22Rv1 (cell line): Measurements from ENCODE around the gene CLASP1.
"Not testable (repeated sequence)": the region's sequence is repeated elsewhere in the genome, so short reads cannot be mapped to it uniquely, and the experiment has no call there.

Experiments
- H3K27ac ChIP-seq: fragments of 450-650 bp; 2 replicates; pipeline ENCODE4 v1.5.1; 2017
- CTCF ChIP-seq: fragments of 450-650 bp; IDR thresholded peaks from 2 replicates; pipeline ENCODE4 v1.5.1; 2017; ENCODE audit warnings: mild to moderate bottlenecking
- ZFX ChIP-seq: fragments of 450-650 bp; IDR thresholded peaks from 2 replicates; pipeline ENCODE4 v1.6.1; 2017; ENCODE audit warnings: antibody characterized with exemption, borderline replicate concordance

CLASP1 gene

GRCh38 chr2:121376535-121377250, 272.6 kb downstream of the CLASP1 start:
- TF ChIP-seq ZFX (no peak), CTCF (no peak)
- no peak overlapping the region for H3K27ac ChIP-seq

DNA sequence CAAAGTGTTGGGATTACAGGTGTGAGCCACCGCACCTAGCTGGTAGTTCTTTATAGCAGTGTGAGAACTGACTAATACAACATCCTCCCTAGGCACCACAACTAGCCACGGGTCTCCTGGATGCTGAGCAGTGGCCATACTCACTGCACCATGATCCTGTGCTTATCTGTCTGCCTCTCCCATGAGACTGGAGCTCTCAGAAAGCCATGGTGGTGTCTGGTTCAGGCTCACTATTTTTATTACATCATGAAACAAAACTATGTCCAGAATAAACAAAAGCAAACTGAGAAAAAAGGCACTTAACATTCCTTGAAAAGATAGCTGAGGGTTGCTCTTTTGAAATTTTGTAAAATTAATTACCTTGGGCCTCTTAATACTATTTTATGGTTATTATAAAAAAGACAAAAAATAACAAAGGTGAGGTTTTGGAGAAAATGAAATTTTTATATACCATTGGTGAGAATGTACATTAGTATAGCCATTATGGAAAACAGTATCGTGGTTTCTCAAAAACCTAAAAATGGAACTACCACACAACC, 273.6 kb downstream of the CLASP1 start:
- TF ChIP-seq ZFX: no peak
- TF ChIP-seq CTCF: no peak

DNA sequence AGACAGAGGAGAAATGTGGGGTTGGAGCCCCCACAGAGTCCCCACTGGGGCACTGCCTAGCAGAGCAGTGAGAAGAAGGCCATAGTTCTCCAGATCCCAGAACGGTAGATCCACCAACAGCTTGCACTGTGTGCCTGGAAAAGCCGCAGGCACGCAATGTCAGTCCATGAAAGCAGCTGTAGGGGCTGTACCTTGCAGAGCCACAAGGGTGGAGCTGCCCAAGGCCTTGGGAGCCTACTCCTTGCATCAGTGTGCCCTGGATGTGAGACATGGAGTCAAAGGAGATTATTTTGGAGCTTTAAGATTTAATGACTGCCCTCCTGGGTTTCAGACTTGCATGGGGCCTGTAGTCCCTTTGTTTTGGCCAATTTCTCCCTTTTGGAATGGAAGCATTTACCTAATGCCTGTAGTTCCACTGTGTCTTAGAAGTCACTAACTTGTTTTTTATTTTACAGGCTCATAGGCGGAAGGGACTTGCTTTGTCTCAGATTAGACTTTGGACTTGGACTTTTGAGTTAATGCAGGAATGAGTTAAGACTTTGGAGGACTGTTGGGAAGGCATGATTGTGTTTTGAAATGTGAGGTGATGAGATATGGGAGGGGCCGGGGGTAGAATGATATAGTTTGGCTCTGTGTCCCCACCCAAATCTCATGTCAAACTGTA, 274.7 kb downstream of the CLASP1 start:
- H3K27ac ChIP-seq: not testable (repeated sequence)

More for the DNA sequence above, 273.6 kb downstream of the CLASP1 start:
- no peak overlapping the region for H3K27ac ChIP-seq

GRCh38 chr2:121372721-121373353, 276.4 kb downstream of the CLASP1 start:
- H3K27ac ChIP-seq: no peak overlapping the region
- TF ChIP-seq ZFX: no peak
- no peak for TF ChIP-seq CTCF

DNA sequence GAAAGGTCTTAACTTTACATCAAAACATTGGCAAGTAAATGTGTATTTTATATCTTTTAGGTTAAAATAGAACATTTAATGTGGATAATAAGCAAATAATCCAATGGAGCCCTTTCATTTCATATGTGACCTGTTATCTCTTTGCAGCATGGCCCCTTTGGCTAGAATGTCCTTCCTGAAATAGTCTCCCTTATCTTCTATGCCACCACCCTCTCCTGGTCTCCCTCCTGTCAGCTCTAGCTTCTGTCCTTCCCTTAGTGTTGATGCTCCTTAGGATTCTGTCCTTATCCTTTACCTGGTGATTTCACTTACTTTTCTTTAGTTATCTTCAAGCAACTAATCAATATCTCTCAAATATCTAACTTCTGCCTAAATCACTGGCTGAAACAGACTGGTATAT, 277.2 kb downstream of the CLASP1 start:
- TF ChIP-seq ZFX: no peak
- no peak for TF ChIP-seq CTCF
- no peak overlapping the region for H3K27ac ChIP-seq

DNA sequence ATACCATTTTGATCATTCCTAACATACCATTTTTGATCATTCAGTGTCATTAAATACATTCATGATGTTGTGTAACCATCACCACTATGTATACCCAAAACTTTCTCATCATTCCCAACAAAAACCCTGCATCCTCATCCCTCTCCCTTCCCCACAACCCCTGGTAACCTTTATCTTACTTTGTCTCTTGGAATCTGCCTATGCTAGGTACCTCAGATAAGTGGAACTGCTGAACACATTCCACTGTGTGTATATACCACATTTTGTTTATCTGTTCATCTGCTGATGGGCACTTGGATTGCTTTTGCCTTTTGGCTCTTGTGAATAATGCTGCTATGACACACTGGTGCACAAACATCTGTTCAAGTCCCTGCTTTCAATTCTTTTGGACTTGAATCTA, 280.4 kb downstream of the CLASP1 start:
- no peak overlapping the region for H3K27ac ChIP-seq
- TF ChIP-seq ZFX: no peak

GRCh38 chr2:121368155-121368554, 281.1 kb downstream of the CLASP1 start:
- H3K27ac ChIP-seq: no peak overlapping the region

More at GRCh38 chr2:121368155-121368554, 281.1 kb downstream of the CLASP1 start:
- TF ChIP-seq CTCF: no peak
- TF ChIP-seq ZFX: no peak
